GM12874 (cell line): ENCODE measurements around the gene ARFGAP2.

ENCODE experiments used
- TF ChIP-seq, protein P1 (sequence below): IDR thresholded peaks from 2 replicates; pipeline ENCODE4 v1.5.1; 2011; ENCODE audit warnings: low read depth, mild to moderate bottlenecking, control low read depth, low read length, moderate library complexity; ENCODE audit not compliant: insufficient read depth

Gene ARFGAP2

DNA sequence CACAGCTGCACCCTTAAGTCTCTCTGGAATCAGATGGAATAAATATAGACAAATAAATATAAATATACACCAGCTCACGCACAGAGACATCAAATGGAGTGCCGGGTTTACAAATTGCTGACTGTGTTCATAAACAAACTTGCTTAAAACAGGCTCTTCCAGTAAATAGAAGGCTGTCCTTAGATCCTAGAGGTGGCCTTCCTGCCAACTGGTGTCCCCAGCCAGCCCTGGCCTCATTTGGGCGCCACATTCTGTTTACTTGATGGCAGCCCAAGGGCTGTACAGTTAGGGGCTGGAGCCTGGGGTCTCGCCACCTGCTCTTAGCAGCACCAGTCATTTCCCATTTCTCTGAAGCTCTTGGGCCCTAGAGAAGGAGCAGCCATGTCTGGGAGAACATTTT lies 20.8 kb downstream of the ARFGAP2 start:
- TF ChIP-seq, protein P1, sequence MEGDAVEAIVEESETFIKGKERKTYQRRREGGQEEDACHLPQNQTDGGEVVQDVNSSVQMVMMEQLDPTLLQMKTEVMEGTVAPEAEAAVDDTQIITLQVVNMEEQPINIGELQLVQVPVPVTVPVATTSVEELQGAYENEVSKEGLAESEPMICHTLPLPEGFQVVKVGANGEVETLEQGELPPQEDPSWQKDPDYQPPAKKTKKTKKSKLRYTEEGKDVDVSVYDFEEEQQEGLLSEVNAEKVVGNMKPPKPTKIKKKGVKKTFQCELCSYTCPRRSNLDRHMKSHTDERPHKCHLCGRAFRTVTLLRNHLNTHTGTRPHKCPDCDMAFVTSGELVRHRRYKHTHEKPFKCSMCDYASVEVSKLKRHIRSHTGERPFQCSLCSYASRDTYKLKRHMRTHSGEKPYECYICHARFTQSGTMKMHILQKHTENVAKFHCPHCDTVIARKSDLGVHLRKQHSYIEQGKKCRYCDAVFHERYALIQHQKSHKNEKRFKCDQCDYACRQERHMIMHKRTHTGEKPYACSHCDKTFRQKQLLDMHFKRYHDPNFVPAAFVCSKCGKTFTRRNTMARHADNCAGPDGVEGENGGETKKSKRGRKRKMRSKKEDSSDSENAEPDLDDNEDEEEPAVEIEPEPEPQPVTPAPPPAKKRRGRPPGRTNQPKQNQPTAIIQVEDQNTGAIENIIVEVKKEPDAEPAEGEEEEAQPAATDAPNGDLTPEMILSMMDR: no peak

DNA sequence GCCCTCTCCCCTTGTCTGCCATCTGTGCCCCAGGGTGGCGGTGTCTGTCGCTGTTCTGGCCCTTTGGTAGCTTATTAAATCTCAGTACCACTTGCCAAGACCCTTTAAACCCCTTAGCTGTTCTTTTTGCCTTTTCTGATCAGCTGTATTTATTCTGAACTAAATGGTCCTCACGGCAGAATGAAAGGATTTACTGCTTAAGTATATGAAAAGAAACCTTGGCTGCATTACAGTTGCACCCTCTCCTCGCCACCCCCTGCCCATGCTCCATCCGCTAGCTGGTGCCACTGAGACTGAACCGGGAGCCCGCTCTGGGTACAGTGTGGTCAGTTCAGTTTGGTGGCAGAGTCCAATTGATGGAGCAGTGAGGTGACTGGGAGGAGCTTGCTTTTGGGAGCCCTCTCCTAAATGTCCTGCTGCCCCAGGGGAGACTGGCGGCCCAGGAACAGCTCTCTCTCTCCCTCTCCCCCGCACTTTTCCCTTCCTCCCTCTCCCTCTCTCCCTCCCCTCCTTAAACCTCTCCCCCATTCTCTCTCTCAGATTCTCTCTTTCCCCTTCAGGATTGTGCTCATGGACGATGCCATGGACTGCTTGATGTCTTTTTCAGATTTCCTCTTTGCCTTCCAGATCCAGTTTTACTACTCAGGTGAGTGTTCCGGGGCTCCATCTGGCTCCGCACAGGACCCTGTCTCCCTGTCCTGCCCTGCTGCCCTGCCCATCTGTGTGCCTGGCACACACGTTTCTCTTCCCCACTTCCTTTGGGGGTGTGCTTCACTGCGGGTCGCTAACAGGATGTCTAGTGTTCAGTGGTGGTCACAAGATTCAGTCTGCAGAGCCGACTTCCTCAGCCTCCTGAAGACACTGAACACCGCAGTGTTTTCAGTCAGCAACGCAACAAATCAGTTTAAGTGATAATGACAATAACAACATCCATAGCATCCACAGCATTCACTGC lies 21.8 kb downstream of the ARFGAP2 start:
- TF ChIP-seq, protein P1: no peak

GRCh38 chr11:47152953-47153950 lies 23.4 kb downstream of the ARFGAP2 start:
- TF ChIP-seq, protein P1: peak; percentile 94

- TF ChIP-seq, protein P1: no peak
Observed at GRCh38 chr11:47152126-47152952, 24.3 kb downstream of the ARFGAP2 start.

DNA sequence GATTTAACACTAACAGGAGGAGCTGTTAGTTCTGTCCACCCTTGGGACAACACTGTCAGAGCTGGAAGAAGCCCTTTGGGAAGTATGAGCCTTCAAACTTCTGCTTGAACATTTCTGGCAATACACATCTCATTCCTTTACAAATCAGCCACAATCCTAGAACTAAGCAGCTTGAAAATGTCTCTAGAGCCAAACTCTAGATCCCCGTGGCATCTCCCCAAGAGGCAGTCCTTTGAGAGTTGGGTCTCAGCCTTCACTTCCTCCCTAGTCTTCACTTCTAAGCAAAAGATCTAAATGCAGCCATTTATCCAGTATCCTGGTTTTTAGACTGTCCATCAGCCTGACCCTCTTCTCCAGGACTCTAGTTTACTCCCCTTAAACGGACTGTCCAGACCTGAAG lies 26.9 kb downstream of the ARFGAP2 start:
- TF ChIP-seq, protein P1: no peak

DNA sequence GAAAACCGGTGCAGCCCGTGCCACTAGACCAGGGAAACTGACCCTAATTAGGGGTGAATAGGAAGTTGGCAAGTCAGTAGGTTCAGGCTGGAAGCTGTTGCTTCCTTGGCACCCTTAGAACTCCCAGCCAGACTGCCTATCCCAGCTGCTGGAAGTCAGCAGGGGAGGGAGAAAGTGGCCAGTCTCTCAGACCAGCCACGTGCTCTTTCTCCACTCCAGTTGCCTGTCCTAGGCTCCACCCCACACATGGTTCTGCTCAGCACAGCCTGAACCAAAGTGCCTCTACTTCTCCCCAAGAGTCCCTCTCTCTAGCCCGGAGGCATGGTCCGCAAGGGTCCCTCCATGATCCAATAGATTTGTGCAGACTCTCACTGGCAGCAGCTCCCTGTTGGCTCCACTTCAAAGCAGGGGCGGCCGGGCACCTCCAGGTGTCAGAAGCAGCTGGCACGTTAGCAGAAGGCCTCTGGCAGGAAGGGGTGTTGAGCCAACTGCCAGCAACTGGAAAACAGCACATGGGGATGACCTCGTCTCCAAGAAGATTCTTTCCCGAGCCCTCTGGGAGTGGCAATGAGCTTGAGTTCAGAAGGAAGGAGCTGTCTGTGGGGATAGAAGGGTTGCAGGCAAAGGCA lies 27.7 kb downstream of the ARFGAP2 start:
- TF ChIP-seq, protein P1: no peak
